ENCODE measurements around the gene KLHL13.
"Not testable (repeated sequence)": the region's sequence is repeated elsewhere in the genome, so short reads cannot be mapped to it uniquely, and the experiment has no call there.

Gene KLHL13

GRCh38 chrX:118116713-118117550, at the start of gene KLHL13:
Gene KLHL13, minus strand, starts transcription at chrX:118116810. Its CDS starts 88,337 bp downstream, at chrX:118028473.
- DNase-seq, result no peak

GRCh38 chrX:118164138-118164537, 47.5 kb upstream of the KLHL13 start:
- DNase-seq, result no peak

- DNase-seq, result no peak
These were observed 40.5 kb upstream of the KLHL13 start for GRCh38 chrX:118156953-118157608.

- DNase-seq, result no peak
These were observed 39.8 kb upstream of the KLHL13 start for GRCh38 chrX:118156254-118156952.

DNA sequence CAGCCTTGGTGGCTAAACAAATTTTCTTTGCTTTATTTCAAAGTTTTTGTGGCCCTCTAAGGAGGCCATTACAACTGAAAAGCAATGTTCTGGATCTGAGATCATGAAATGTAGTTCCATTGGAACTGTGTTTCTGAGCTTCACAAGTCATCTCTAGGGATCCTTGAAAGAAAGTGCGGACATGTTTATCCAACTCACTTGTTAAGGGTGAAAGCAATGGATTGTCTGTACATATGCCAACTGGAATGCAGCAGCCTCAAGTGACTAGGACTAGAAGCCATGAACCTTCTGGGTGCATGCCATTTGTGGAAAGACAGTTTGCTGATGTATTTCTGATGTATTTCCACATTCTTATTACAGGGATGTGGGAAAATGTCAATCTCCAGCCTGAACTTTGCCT, 36.7 kb upstream of the KLHL13 start:
- DNase-seq, result no peak

DNA sequence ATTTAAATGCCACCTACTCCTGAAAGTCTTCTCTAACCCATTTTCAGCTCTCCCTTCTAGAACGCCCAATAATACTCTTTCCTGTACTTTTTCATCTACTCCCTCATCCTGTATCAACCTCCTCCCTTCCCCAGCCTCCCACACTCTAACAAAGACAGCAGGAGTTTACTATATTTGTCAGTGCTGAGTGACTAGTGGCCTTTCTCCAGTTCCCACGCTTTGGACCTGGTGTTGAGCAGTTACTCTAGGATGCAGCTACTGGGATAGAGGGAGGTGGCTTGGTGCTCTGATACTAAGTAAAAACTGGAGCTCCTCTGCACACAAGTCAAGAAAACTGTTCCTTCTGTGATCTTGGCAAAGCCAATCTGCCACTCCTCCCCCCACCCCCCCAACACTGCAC, 36.1 kb upstream of the KLHL13 start:
- no peak for DNase-seq

DNA sequence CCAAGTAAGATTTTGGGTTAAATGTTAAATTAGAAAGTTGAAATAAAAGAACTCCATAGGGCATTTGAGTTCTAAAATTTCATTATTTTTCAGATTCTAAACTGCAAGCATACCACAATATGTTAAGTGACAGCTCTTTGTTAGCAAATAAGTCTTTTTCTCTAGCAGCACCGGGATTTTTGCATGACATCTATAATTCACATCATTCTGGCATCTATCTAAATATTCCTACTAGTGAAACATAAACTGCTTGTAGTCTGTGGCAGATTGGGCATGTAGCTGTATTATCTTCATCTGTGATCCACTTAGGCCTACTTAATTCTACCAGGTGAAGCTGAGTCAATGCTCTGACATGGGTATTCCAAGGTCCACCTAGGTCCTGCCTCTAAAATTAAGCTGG, 32.1 kb upstream of the KLHL13 start:
- DNase-seq, result no peak

- DNase-seq, result not testable (repeated sequence)
These were observed 31.2 kb upstream of the KLHL13 start for GRCh38 chrX:118147771-118148170.

- no peak for DNase-seq
These were observed 27.0 kb upstream of the KLHL13 start for GRCh38 chrX:118143578-118143977.

DNA sequence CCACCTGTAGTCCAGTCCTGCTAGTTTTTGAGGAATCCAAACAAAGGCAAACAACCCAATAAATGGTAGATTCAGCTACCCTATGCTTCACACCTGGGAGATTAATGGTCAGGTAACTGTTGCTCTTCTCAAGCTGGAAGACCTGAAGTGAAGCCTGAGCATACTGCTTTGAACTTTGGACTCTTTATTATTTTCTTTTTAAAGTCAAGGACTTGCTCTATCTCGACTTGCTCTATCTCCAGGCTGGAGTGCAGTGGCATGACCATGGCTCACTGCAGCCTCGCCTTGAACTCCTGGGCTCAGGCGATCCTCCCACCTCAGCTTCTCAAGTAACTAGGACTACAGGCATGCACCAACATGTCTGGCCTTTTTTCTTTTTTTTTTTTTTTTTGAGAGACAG, 14.7 kb upstream of the KLHL13 start:
- DNase-seq, result no peak

DNA sequence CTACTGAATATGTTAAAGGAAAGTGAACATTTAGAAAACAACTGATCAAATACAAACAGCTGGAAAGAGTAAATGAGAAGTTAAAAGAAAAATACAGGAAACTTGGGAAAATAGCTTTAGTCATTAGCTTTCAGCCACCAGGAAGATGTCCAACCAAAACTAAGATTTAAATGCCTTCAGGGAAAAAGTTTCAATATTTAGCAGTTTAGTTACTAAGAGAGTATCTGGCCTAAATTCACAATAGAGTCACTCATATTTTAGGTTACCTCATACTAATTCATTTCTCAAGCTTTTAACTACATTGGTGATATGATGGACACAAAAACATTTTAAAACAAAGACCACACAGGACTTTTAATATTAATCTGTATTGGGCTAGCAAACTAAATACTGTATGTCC, 13.1 kb upstream of the KLHL13 start:
- DNase-seq, result no peak

DNA sequence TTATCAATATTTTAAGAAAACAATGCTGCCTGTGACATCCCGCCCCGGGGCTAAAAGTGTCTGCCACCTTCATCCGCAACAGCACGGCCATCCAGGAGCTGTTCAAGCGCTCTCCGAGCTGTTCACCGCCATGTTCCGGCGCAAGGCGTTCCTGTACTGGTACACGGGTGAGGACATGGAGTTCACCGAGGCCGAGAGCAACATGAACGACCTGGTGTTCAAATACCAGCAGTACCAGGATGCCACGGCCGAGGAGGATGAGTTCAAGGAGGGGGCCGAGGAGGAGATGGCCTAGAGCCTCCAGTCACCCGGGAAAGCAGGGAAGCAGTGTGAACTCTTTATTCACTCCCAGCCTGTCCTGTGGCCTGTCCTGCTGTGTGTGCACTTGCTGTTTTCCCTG, 12.1 kb upstream of the KLHL13 start:
- DNase-seq, result no peak

GRCh38 chrX:118126286-118126685, 9.7 kb upstream of the KLHL13 start:
- DNase-seq, result no peak

- not testable (repeated sequence) for DNase-seq
These were observed 7.6 kb upstream of the KLHL13 start for GRCh38 chrX:118124243-118124642.

GRCh38 chrX:118117741-118118140, 1.1 kb upstream of the KLHL13 start:
- DNase-seq, result no peak

- no peak for DNase-seq
These were observed 477 bp downstream of the KLHL13 start for GRCh38 chrX:118115953-118116712.

- no peak for DNase-seq
These were observed 1.6 kb downstream of the KLHL13 start for GRCh38 chrX:118114971-118115370.

GRCh38 chrX:118109065-118109464, 7.5 kb downstream of the KLHL13 start:
- DNase-seq, result no peak

DNA sequence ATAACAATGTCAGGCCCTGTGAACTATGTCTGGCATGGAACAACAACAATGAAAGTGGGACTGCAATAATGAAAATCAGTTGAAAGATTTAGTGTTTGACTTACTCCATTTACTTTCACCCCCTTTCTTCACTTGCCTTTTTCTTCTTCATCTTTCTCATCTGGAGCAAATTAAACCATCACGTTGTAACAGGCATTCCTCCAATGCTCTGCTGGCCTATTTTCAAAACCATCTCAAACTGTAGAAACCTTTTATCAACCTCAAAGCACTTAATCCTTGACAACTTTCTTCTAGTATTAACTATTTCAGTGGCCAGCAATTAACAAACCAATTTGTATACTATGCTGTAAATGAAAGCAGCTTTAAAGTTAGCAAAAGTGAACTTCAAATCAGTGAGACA, 8.3 kb downstream of the KLHL13 start:
- no peak for DNase-seq

DNA sequence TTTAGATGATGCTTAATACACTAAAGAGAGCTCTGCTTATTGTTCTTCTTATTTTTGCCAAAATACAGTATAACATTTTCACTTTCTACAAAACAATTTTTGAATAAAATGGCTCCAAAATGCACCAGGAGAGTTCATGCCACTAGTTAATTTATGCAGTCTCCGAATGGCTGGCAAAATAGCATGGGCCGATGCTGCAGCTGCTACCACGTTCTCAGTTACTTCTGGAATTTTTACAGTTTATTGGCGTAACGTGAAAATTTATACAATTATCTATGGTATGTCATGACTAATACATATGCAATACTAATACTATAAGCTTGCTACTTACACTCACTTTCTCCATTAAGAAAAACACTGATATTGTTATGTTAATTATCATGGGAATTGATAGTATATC, 16.5 kb downstream of the KLHL13 start:
- DNase-seq, result no peak

DNA sequence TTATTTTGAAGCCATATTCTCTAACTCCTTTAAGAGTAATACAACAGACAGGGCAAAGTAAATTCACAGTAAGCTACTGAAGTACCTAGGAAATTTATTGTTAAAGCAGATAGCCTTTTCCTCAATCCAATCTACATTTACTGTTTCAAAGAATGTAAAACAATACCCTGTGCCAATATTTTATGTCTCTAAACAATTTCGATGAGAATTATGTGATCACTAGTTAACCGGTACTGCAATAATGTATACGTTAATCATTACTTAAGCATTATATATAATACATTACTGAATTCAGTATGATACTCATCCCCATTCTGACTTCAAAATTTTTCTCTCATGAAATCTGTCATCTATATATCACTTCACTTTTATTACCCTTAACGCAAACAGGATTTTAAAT, 28.5 kb downstream of the KLHL13 start:
- no peak for DNase-seq

DNA sequence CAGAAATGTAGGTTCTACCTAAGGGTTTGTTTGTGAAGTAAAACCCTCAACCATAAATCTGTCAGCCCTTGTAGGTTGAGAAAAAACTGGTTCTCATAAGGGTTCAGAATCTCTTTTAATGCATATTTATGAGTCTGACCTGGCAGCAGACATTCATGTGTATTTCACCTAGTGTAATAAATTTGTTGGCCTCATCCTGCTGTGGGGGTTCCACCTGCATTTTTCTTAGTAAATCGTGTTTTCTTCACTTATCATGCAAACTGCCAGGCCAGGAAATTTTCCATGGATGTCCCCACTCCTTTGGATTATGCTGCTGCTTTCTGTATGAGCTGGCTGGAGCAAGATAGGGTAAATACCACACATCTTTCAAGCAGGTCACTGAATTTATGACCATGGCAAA, 42.4 kb downstream of the KLHL13 start:
- DNase-seq, result no peak

DNA sequence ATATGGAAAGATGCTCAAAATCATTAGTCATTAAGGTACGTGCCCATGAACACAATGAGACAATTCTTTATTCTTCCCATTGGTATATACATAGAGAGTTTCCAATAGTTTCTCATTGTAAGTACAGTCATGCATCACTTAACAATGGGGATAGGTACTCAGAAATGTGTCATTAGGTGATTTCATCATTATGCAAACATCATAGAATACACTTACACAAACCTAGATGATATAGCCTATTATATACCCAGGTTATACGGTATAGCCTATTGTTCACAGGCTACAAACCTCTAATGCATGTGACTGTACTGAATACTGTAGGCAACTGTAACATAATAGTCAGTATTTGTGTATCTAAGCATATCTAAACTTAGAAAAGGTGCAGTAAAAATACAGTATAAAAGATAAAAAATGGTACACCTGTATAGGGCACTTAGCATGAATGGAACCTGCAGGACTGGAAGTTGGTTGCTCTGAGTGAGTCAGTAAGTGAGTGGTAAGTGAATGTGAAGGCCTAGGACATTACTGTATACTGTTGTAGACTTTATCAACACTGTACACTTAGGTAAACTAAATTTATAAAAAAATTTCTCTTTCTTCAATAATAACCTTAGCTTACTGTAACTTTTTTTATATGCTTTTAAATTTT, 49.6 kb downstream of the KLHL13 start:
- no peak for DNase-seq
